ENCODE data around the gene LHX3. TPM values are rescaled to one million over a fixed set of nuclear protein-coding genes. Genes with fewer than 3 reads are reported as not detected.

LHX3 gene
- total RNA-seq, 4 donors from 2014 or later, result not detected

DNA sequence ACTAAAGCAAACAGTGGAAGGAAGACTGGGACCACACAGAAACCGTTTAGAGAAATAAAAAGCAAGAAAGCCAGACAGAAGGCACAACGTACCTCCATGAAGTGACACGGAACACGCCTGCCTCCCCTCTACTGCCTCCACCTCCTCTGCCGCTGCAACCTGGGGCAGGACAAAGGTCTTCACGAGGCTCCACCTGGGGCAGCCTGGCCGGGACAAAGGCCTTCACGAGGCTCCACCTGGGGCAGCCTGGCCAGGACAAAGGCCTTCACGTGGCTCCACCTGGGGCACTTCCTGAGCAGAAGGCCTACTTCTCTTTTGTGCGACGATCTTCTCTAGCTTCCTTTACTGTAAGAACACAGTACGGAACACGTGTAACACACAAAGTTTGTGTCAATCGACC is 28.9 kb upstream of the LHX3 start:
- no peak overlapping the region for H3K27ac ChIP-seq
- H3K9me3 ChIP-seq, result no peaks in the 10 kb centered on the region
- no peaks in the 10 kb centered on the region for H3K36me3 ChIP-seq
- TF ChIP-seq POLR2A (IDR thresholded peaks at IDR 0.05), result no peak
- TF ChIP-seq, protein P1, sequence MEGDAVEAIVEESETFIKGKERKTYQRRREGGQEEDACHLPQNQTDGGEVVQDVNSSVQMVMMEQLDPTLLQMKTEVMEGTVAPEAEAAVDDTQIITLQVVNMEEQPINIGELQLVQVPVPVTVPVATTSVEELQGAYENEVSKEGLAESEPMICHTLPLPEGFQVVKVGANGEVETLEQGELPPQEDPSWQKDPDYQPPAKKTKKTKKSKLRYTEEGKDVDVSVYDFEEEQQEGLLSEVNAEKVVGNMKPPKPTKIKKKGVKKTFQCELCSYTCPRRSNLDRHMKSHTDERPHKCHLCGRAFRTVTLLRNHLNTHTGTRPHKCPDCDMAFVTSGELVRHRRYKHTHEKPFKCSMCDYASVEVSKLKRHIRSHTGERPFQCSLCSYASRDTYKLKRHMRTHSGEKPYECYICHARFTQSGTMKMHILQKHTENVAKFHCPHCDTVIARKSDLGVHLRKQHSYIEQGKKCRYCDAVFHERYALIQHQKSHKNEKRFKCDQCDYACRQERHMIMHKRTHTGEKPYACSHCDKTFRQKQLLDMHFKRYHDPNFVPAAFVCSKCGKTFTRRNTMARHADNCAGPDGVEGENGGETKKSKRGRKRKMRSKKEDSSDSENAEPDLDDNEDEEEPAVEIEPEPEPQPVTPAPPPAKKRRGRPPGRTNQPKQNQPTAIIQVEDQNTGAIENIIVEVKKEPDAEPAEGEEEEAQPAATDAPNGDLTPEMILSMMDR (IDR thresholded peaks at IDR 0.05), result no peak
- H3K4me1 ChIP-seq, result no peaks in the 10 kb centered on the region
- no peak for DNase-seq
- H3K4me3 ChIP-seq, result no peak overlapping the region
- intact Hi-C loops (cut with DNase I; ENCODE audit: low total_unique reads), result no loop called here
- no peaks in the 10 kb centered on the region for H3K27me3 ChIP-seq

DNA sequence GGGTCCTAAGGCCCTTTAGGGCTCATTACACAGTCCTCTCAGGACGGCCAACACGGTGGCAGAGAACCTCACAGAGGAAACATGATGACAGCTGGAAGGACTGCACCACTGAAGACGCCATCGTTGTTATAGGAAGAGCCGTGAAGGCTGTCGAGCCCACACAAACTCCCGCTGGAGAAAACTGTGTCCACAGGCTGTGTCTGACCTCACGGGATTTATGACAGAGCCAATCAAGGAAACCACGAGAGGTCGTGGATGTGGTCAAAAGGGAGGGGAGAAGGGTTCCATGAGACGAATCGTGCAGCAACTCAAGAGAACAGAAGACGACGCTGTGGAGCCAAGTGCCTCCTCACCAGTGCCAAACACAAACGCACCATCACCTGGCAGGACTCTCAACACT is 28.5 kb upstream of the LHX3 start:
- Histone ChIP-seq H3K4me3 (no peak overlapping the region), H3K36me3 (no peaks in the 10 kb centered on the region), H3K9me3 (no peaks in the 10 kb centered on the region), H3K4me1 (no peaks in the 10 kb centered on the region), H3K27me3 (no peaks in the 10 kb centered on the region), H3K27ac (no peak overlapping the region)
- intact Hi-C loops (cut with DNase I; ENCODE audit: low total_unique reads), result no loop called here
- no peak for TF ChIP-seq POLR2A (IDR thresholded peaks at IDR 0.05)
- TF ChIP-seq, protein P1 (IDR thresholded peaks at IDR 0.05), result no peak
- DNase-seq, result no peak

DNA sequence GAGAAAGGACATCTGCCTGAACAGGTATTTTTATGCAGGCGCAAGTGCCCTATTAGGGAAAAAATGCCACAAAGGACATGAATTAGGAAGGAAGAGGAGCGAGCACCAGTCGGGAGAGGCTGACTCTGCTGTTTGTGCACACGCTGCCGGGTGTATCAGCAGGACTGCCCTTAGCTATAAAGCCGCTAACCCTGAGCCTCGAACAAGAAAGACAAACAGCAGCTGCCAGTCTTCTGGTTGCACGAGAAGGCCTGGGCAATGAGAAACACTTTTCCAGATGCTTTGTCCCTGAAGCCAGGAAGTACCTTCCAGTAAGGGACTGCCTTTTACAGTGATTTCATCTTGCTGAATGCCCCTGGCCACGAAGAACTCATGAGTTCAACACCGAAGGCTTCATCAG is 28.0 kb upstream of the LHX3 start:
- H3K4me3 ChIP-seq, result no peak overlapping the region
- no peak overlapping the region for H3K27ac ChIP-seq
- H3K36me3 ChIP-seq, result no peaks in the 10 kb centered on the region
- H3K9me3 ChIP-seq, result no peaks in the 10 kb centered on the region
- H3K4me1 ChIP-seq, result no peaks in the 10 kb centered on the region
- no peak for TF ChIP-seq POLR2A (IDR thresholded peaks at IDR 0.05)
- TF ChIP-seq, protein P1 (IDR thresholded peaks at IDR 0.05), result no peak
- intact Hi-C loops (cut with DNase I; ENCODE audit: low total_unique reads), result no loop called here
- H3K27me3 ChIP-seq, result no peaks in the 10 kb centered on the region
- no peak for DNase-seq

DNA sequence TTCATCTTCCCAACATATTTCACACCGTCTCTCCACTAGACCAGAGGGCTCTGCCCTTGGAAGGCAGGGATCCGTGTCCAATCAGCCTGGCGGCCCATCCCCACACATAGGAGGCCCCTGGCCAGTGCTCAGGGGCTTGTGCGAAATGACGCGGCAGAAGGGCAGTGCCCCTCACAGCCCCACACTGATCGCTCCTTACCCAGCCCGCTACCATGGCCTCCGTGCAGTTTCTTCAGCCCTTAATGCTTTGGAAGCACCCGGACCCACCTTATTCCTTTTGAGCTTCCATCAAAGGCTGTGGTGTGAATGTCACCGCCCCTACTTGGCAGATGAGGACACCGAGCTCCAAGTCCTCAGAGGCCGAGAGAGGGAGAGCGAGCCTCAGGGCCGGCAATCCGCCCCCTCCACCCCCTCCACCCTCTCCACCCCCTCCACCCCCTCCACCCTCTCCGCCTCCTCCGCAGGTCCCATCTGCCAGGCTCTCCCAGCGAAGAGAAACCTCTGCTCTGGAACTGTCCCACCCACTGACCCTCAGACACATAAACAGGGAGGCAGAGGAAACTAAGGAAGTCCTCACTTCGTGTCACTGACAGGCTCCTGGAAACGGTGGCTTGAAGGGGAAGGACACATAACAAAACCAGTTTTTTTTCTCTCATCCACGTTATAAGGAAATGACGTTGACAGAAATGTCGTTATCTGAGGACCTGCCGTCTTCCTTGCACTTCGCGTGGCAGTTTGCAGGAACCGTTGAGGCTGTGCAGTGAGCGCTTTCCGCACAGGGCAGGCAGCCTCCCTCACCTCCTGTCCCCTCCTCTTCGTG is 26.8 kb upstream of the LHX3 start:
- intact Hi-C loops (cut with DNase I; ENCODE audit: low total_unique reads), result no loop called here
- TF ChIP-seq, protein P1 (IDR thresholded peaks at IDR 0.05), result no peak
- no peak for TF ChIP-seq POLR2A (IDR thresholded peaks at IDR 0.05)
- DNase-seq, result no peak
- no peaks in the 10 kb centered on the region for H3K9me3 ChIP-seq
- H3K4me3 ChIP-seq, result no peak overlapping the region
- H3K27me3 ChIP-seq, result no peaks in the 10 kb centered on the region
- H3K4me1 ChIP-seq, result no peaks in the 10 kb centered on the region
- H3K36me3 ChIP-seq, result no peaks in the 10 kb centered on the region
- no peak overlapping the region for H3K27ac ChIP-seq

DNA sequence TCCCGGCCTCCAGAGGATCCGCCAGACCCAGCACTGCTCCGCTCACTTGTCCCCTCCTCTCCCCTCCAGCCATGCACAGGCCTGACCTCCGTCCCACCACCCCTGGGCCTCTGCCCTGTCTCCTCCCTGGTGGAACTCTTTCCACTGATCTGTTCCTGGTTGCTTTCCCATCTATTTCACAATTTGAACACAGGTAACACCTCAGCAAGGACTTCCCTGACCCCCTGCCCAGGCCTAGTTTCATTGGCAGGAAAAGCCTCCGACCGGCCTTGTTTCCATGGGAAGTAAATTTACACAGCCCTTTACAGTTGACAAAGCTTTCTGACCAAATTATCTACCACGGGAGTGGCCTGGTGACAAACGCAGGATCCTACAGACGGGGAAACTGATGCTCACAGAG is 25.8 kb upstream of the LHX3 start:
- no peak overlapping the region for H3K4me3 ChIP-seq
- no peaks in the 10 kb centered on the region for H3K9me3 ChIP-seq
- H3K27ac ChIP-seq, result no peak overlapping the region
- TF ChIP-seq POLR2A (IDR thresholded peaks at IDR 0.05), result no peak
- TF ChIP-seq, protein P1 (IDR thresholded peaks at IDR 0.05), result no peak
- intact Hi-C loops (cut with DNase I; ENCODE audit: low total_unique reads), result no loop called here
- no peaks in the 10 kb centered on the region for H3K27me3 ChIP-seq
- no peak for DNase-seq
- H3K4me1 ChIP-seq, result no peaks in the 10 kb centered on the region
- H3K36me3 ChIP-seq, result no peaks in the 10 kb centered on the region

Measured in uterus (tissue), 4 donors.